Left renal cortex interstitium (tissue), 4 donors: ENCODE measurements around the gene ERC2. TPM values are rescaled to one million over a fixed set of nuclear protein-coding genes. Genes with fewer than 3 reads are reported as not detected.
A peak's percentile ranks its signal among the peaks of the same experiment; 100 is the strongest.

Source experiments
- DNase-seq, 4 donors: peaks; one replicate each; pipeline ENCODE4 v3.0.0-alpha.2; 2013; ENCODE audit warnings: low read depth in 4 of 4, low spot score in 2 of 4, missing footprints in 1 of 4
- polyA plus RNA-seq, 4 donors: library from polyadenylated mRNA; unstranded; fragments of 120-200 nt; gene quantifications; one replicate each; pipeline ENCODE4 v1.2.1, GENCODE V29; 2013; ENCODE audit not compliant: insufficient read length in 4 of 4

Gene ERC2
- polyA plus RNA-seq, 4 donors = 2.0 to 4.2 (median 3.8) TPM

GRCh38 chr3:55588146-55588765 lies 880.0 kb downstream of the ERC2 start:
- no peak for DNase-seq

GRCh38 chr3:55585856-55586255 lies 882.4 kb downstream of the ERC2 start:
- DNase-seq = no peak

GRCh38 chr3:55584716-55585368 lies 883.4 kb downstream of the ERC2 start:
- no peak for DNase-seq

GRCh38 chr3:55584030-55584429 lies 884.2 kb downstream of the ERC2 start:
- no peak for DNase-seq

- DNase-seq = no peak
Measured at GRCh38 chr3:55583475-55583874, 884.8 kb downstream of the ERC2 start.

- DNase-seq = peak in 2 of 4 donors; percentile 61 to 63
Measured at GRCh38 chr3:55579496-55579895, 888.8 kb downstream of the ERC2 start.

GRCh38 chr3:55576621-55577388 lies 891.5 kb downstream of the ERC2 start:
- DNase-seq = no peak

- no peak for DNase-seq
Measured at GRCh38 chr3:55574671-55575070, 893.6 kb downstream of the ERC2 start.

GRCh38 chr3:55572816-55573215 lies 895.5 kb downstream of the ERC2 start:
- DNase-seq = no peak

GRCh38 chr3:55571913-55572312 lies 896.4 kb downstream of the ERC2 start:
- DNase-seq = no peak

- DNase-seq = no peak
Measured at GRCh38 chr3:55571216-55571813, 897.0 kb downstream of the ERC2 start.

GRCh38 chr3:55570271-55570711 lies 898.0 kb downstream of the ERC2 start:
- no peak for DNase-seq

GRCh38 chr3:55569033-55569599 lies 899.2 kb downstream of the ERC2 start:
- DNase-seq = no peak

GRCh38 chr3:55567615-55568014 lies 900.7 kb downstream of the ERC2 start:
- DNase-seq = no peak

- DNase-seq = no peak
Measured at GRCh38 chr3:55567121-55567520, 901.1 kb downstream of the ERC2 start.

- no peak for DNase-seq
Measured at GRCh38 chr3:55565521-55565920, 902.7 kb downstream of the ERC2 start.

GRCh38 chr3:55564726-55565125 lies 903.5 kb downstream of the ERC2 start:
- DNase-seq = no peak

- no peak for DNase-seq
Measured at GRCh38 chr3:55562700-55563099, 905.6 kb downstream of the ERC2 start.

- no peak for DNase-seq
Measured at GRCh38 chr3:55559500-55560423, 908.5 kb downstream of the ERC2 start.

- DNase-seq = no peak
Measured at GRCh38 chr3:55558316-55558715, 910.0 kb downstream of the ERC2 start.
